HG03175 (cell line): ENCODE results near the gene PARD3B.

Experiments
- ATAC-seq: cut with Tn5 transposase; IDR thresholded peaks from one replicate; pipeline ENCODE4 v1.9.1; 2021; ENCODE audit warnings: mild to moderate bottlenecking, moderate library complexity; ENCODE audit not compliant: unreplicated experiment

The PARD3B gene

GRCh38 chr2:205366336-205367060 is 821.2 kb downstream of the PARD3B start:
- no peak for ATAC-seq

GRCh38 chr2:205367331-205367935 is 822.2 kb downstream of the PARD3B start:
- ATAC-seq, result no peak

GRCh38 chr2:205369813-205370212 is 824.5 kb downstream of the PARD3B start:
- ATAC-seq, result no peak

GRCh38 chr2:205370726-205371125 is 825.5 kb downstream of the PARD3B start:
- ATAC-seq, result no peak

- no peak for ATAC-seq
These were observed 826.9 kb downstream of the PARD3B start for GRCh38 chr2:205372141-205372540.

- no peak for ATAC-seq
These were observed 830.5 kb downstream of the PARD3B start for GRCh38 chr2:205375461-205376448.

- ATAC-seq, result no peak
These were observed 832.0 kb downstream of the PARD3B start for GRCh38 chr2:205377324-205377723.

- no peak for ATAC-seq
These were observed 838.3 kb downstream of the PARD3B start for GRCh38 chr2:205383601-205384000.

- ATAC-seq, result no peak
These were observed 840.8 kb downstream of the PARD3B start for GRCh38 chr2:205386109-205386508.

GRCh38 chr2:205387350-205388055 is 842.2 kb downstream of the PARD3B start:
- ATAC-seq, result no peak

- ATAC-seq, result no peak
These were observed 845.6 kb downstream of the PARD3B start for GRCh38 chr2:205390866-205391265.

- ATAC-seq, result no peak
These were observed 856.2 kb downstream of the PARD3B start for GRCh38 chr2:205401511-205401910.

GRCh38 chr2:205402011-205402410 is 856.7 kb downstream of the PARD3B start:
- ATAC-seq, result no peak

GRCh38 chr2:205403244-205403825 is 858.1 kb downstream of the PARD3B start:
- ATAC-seq, result no peak

- no peak for ATAC-seq
These were observed 859.9 kb downstream of the PARD3B start for GRCh38 chr2:205405194-205405593.

- ATAC-seq, result no peak
These were observed 860.5 kb downstream of the PARD3B start for GRCh38 chr2:205405752-205406151.

- ATAC-seq, result no peak
These were observed 862.7 kb downstream of the PARD3B start for GRCh38 chr2:205407984-205408383.

- ATAC-seq, result no peak
These were observed 863.4 kb downstream of the PARD3B start for GRCh38 chr2:205408696-205409095.

GRCh38 chr2:205409411-205409810 is 864.1 kb downstream of the PARD3B start:
- ATAC-seq, result no peak

GRCh38 chr2:205411558-205411957 is 866.3 kb downstream of the PARD3B start:
- ATAC-seq, result no peak
